ENCODE results near the gene FIGNL1. TPM values are rescaled to one million over a fixed set of nuclear protein-coding genes. Genes with fewer than 3 reads are reported as not detected.

The FIGNL1 gene
- total and polyA plus RNA-seq, 7 donors, result 0.60 to 8.6 (median 6.9) TPM

- TF ChIP-seq CTCF (IDR thresholded peaks at IDR 0.05) (no peak), POLR2AphosphoS5 (IDR thresholded peaks at IDR 0.05) (no peak)
- no peak for DNase-seq
- Histone ChIP-seq H3K4me1 (no peaks in the 10 kb centered on the region), H3K36me3 (no peaks in the 10 kb centered on the region), H3K27me3 (peaks cover 3 to 25% (median 21%) of the 10 kb centered on the region in 3 donors), H3K27ac (no peak overlapping the region), H3K4me3 (no peak overlapping the region), H3K9me3 (no peaks in the 10 kb centered on the region)
- 86 to 89% methylated on average over 7 of the region's 7 CpGs for WGBS, 2 donors
- intact Hi-C loops (cut with DNase I), result no loop called here
Observed at GRCh38 chr7:50404392-50404791, 45.8 kb downstream of the FIGNL1 start.

- Histone ChIP-seq H3K27me3 (peaks cover 3 to 30% (median 21%) of the 10 kb centered on the region in 3 donors), H3K9me3 (no peaks in the 10 kb centered on the region), H3K4me1 (no peaks in the 10 kb centered on the region), H3K4me3 (no peak overlapping the region), H3K27ac (no peak overlapping the region), H3K36me3 (no peaks in the 10 kb centered on the region)
- DNase-seq, result no peak
- intact Hi-C loops (cut with DNase I), result no loop called here
- TF ChIP-seq EP300 (IDR thresholded peaks at IDR 0.05), result no peak
- TF ChIP-seq POLR2A (IDR thresholded peaks at IDR 0.05), result no peak
- no peak for TF ChIP-seq CTCF (IDR thresholded peaks at IDR 0.05)
- no peak for TF ChIP-seq POLR2AphosphoS5 (IDR thresholded peaks at IDR 0.05)
- 47 to 63% methylated on average over 41 of the region's 41 CpGs for WGBS, 2 donors
Observed at GRCh38 chr7:50400114-50400513, 50.0 kb downstream of the FIGNL1 start.

- H3K4me3 ChIP-seq, result no peak overlapping the region
- no peaks in the 10 kb centered on the region for H3K36me3 ChIP-seq
- 56 to 74% methylated on average over 21 of the region's 21 CpGs for WGBS, 2 donors
- no peaks in the 10 kb centered on the region for H3K9me3 ChIP-seq
- no peak for DNase-seq
- H3K27ac ChIP-seq, result no peak overlapping the region
- peaks cover 3 to 30% (median 21%) of the 10 kb centered on the region in 3 donors for H3K27me3 ChIP-seq
- TF ChIP-seq CTCF (IDR thresholded peaks at IDR 0.05) (no peak), POLR2AphosphoS5 (IDR thresholded peaks at IDR 0.05) (no peak), EP300 (IDR thresholded peaks at IDR 0.05) (no peak), POLR2A (IDR thresholded peaks at IDR 0.05) (no peak)
- intact Hi-C loops (cut with DNase I), result no loop called here
- no peaks in the 10 kb centered on the region for H3K4me1 ChIP-seq
Observed at GRCh38 chr7:50399635-50400034, 50.5 kb downstream of the FIGNL1 start.

- H3K4me1 ChIP-seq, result no peaks in the 10 kb centered on the region
- WGBS, 2 donors, result 71 to 92% methylated on average over 1 of the region's 1 CpG
- no peak for TF ChIP-seq POLR2AphosphoS5 (IDR thresholded peaks at IDR 0.05)
- TF ChIP-seq POLR2A (IDR thresholded peaks at IDR 0.05), result no peak
- no peak for TF ChIP-seq EP300 (IDR thresholded peaks at IDR 0.05)
Observed at GRCh38 chr7:50399206-50399605, 50.9 kb downstream of the FIGNL1 start.

GRCh38 chr7:50397971-50398324 is 52.2 kb downstream of the FIGNL1 start:
- peaks cover 3 to 30% (median 21%) of the 10 kb centered on the region in 3 donors for H3K27me3 ChIP-seq
- H3K4me3 ChIP-seq, result no peak overlapping the region
- no peak overlapping the region for H3K27ac ChIP-seq
- H3K36me3 ChIP-seq, result no peaks in the 10 kb centered on the region
- WGBS, 2 donors, result 74% methylated on average over 1 of the region's 1 CpG
- H3K4me1 ChIP-seq, result no peaks in the 10 kb centered on the region
- no peaks in the 10 kb centered on the region for H3K9me3 ChIP-seq
- TF ChIP-seq CTCF (IDR thresholded peaks at IDR 0.05) (no peak), EP300 (IDR thresholded peaks at IDR 0.05) (no peak), POLR2AphosphoS5 (IDR thresholded peaks at IDR 0.05) (no peak), POLR2A (IDR thresholded peaks at IDR 0.05) (no peak)
- no peak for DNase-seq
- intact Hi-C loops (cut with DNase I), result no loop called here

More at GRCh38 chr7:50399206-50399605, 50.9 kb downstream of the FIGNL1 start:
- Histone ChIP-seq H3K36me3 (no peaks in the 10 kb centered on the region), H3K4me3 (no peak overlapping the region), H3K9me3 (no peaks in the 10 kb centered on the region), H3K27me3 (peaks cover 3 to 30% (median 21%) of the 10 kb centered on the region in 3 donors), H3K27ac (no peak overlapping the region)
- no peak for DNase-seq
- intact Hi-C loops (cut with DNase I), result no loop called here
